Body of pancreas (tissue), 4 donors: ENCODE measurements around the gene NRG3. TPM values are rescaled to one million over a fixed set of nuclear protein-coding genes. Genes with fewer than 3 reads are reported as not detected.

Experiments used
- ATAC-seq: fragments of 150-250 bp; one replicate; pipeline ENCODE4 v1.9.1; 2016
- DNase-seq, 4 donors: peaks; one replicate each; pipeline ENCODE4 v3.0.0-alpha.2; 2019
- H3K27ac ChIP-seq, 4 donors: fragments of 200-600 bp; sonication (generic); 1 replicate in 3 of 4; 2 replicates in 1 of 4; pipeline versions ENCODE4 v1.5.1 to v1.6.1; 2016 to 2019; ENCODE audit warnings: mild to moderate bottlenecking in 1 of 4, mixed read lengths in 1 of 4, moderate library complexity in 1 of 4
- H3K27me3 ChIP-seq, 2 donors: fragments of 200-600 bp; sonication (generic); one replicate each; pipeline ENCODE4 v1.6.0; 2016; ENCODE audit warnings: mild to moderate bottlenecking in 1 of 2
- H3K36me3 ChIP-seq, 2 donors: fragments of 200-600 bp; sonication (generic); replicated peaks in 1 of 2; 2 replicates each; pipeline ENCODE4 v1.5.1; 2016; ENCODE audit warnings: low read depth in 2 of 2; ENCODE audit not compliant: insufficient read depth in 1 of 2
- H3K4me1 ChIP-seq: fragments of 200-600 bp; sonication (generic); one replicate; pipeline ENCODE4 v1.6.0; 2016
- H3K4me3 ChIP-seq, 2 donors: fragments of 200-600 bp; sonication (generic); 1 replicate in 1 of 2; 2 replicates in 1 of 2; pipeline ENCODE4 v1.5.1; 2016 to 2019
- H3K9me3 ChIP-seq, 3 donors: fragments of 200-600 bp; sonication (generic); 1 replicate in 2 of 3; 2 replicates in 1 of 3; pipeline ENCODE4 v1.5.1; 2016
- CTCF ChIP-seq, 7 experiments: fragments of 450-650 bp in 4 of 7; fragments of 200-600 bp in 3 of 7; sonication (generic) in 3 of 7; IDR thresholded peaks; one replicate each; pipeline ENCODE4 v1.5.1; 2016 to 2019; ENCODE audit warnings: antibody characterized with exemption in 7 of 7
- POLR2A ChIP-seq, 3 donors: fragments of 450-650 bp; IDR thresholded peaks; one replicate each; pipeline ENCODE4 v1.6.1; 2016; ENCODE audit warnings: antibody characterized with exemption in 3 of 3, mild to moderate bottlenecking in 2 of 3
- WGBS, 2 donors: methylation state at CpG; one replicate each; pipeline ENCODE4 v1.1.5; 2017; 5-methylcytosine and 5-hydroxymethylcytosine counted together
- intact Hi-C: fragments of 100-400 bp; cut with DNase I; formaldehyde crosslinking; loops from one replicate; pipeline ENCODE4 v1.15.1; 2023
- total RNA-seq, 2 donors: library from RNA; depleted of rRNA; stranded (reverse); fragments of >200 nt; gene quantifications; one replicate each; pipeline ENCODE4 v1.1.0, GENCODE V29; 2016

Gene NRG3
- total RNA-seq, 2 donors from 2014 or later: 0.26 TPM; not detected in 1

- no peaks in the 10 kb centered on the region for H3K4me1 ChIP-seq
These were observed 30.2 kb downstream of the NRG3 start for GRCh38 chr10:81905161-81905560.

GRCh38 chr10:81909453-81909852, 34.5 kb downstream of the NRG3 start:
- no peak for DNase-seq
- no peak for ATAC-seq
- TF ChIP-seq CTCF (IDR thresholded peaks at IDR 0.05) (no peak), POLR2A (IDR thresholded peaks at IDR 0.05) (no peak)
- no peaks in the 10 kb centered on the region for H3K9me3 ChIP-seq
- 78 to 82% methylated on average over 2 of the region's 2 CpGs for WGBS, 2 donors
- no peaks in the 10 kb centered on the region for H3K36me3 ChIP-seq
- no peak overlapping the region for H3K4me3 ChIP-seq
- H3K27ac ChIP-seq: no peak overlapping the region
- intact Hi-C loops: no loop called here
- H3K27me3 ChIP-seq: no peaks in the 10 kb centered on the region
- no peaks in the 10 kb centered on the region for H3K4me1 ChIP-seq

More at GRCh38 chr10:81905161-81905560, 30.2 kb downstream of the NRG3 start:
- H3K4me3 ChIP-seq: no peak overlapping the region
- TF ChIP-seq POLR2A (IDR thresholded peaks at IDR 0.05): no peak
- no peak for TF ChIP-seq CTCF (IDR thresholded peaks at IDR 0.05)
- no peak for DNase-seq
- intact Hi-C loops: no loop called here
- H3K27ac ChIP-seq: no peak overlapping the region
- 71 to 72% methylated on average over 4 of the region's 4 CpGs for WGBS, 2 donors
- H3K9me3 ChIP-seq: no peaks in the 10 kb centered on the region
- no peaks in the 10 kb centered on the region for H3K36me3 ChIP-seq
- H3K27me3 ChIP-seq: no peaks in the 10 kb centered on the region
- no peak for ATAC-seq

- H3K4me1 ChIP-seq: no peaks in the 10 kb centered on the region
- no peak for ATAC-seq
- no peaks in the 10 kb centered on the region for H3K27me3 ChIP-seq
- TF ChIP-seq CTCF (IDR thresholded peaks at IDR 0.05): no peak
- DNase-seq: no peak
- no peak overlapping the region for H3K27ac ChIP-seq
- no peaks in the 10 kb centered on the region for H3K9me3 ChIP-seq
- WGBS, 2 donors: 85 to 86% methylated on average over 3 of the region's 3 CpGs
- intact Hi-C loops: no loop called here
- H3K4me3 ChIP-seq: no peak overlapping the region
- no peaks in the 10 kb centered on the region for H3K36me3 ChIP-seq
These were observed 36.3 kb downstream of the NRG3 start for GRCh38 chr10:81911328-81911727.

GRCh38 chr10:81914736-81915503, 39.9 kb downstream of the NRG3 start:
- WGBS, 2 donors: 28 to 37% methylated on average over 3 of the region's 3 CpGs
- Histone ChIP-seq H3K4me1 (no peaks in the 10 kb centered on the region), H3K27ac (no peak overlapping the region), H3K27me3 (no peaks in the 10 kb centered on the region), H3K4me3 (no peak overlapping the region), H3K9me3 (no peaks in the 10 kb centered on the region), H3K36me3 (no peaks in the 10 kb centered on the region)
- no peak for TF ChIP-seq CTCF (IDR thresholded peaks at IDR 0.05)
- no peak for TF ChIP-seq POLR2A (IDR thresholded peaks at IDR 0.05)
- no peak for DNase-seq
- intact Hi-C loops: no loop called here
- no peak for ATAC-seq

- Histone ChIP-seq H3K9me3 (no peaks in the 10 kb centered on the region), H3K27ac (no peak overlapping the region), H3K27me3 (no peaks in the 10 kb centered on the region), H3K4me3 (no peak overlapping the region), H3K36me3 (no peaks in the 10 kb centered on the region), H3K4me1 (no peaks in the 10 kb centered on the region)
- ATAC-seq (no peak), DNase-seq (no peak)
- 37 to 43% methylated on average over 2 of the region's 2 CpGs for WGBS, 2 donors
- no peak for TF ChIP-seq POLR2A (IDR thresholded peaks at IDR 0.05)
- TF ChIP-seq CTCF (IDR thresholded peaks at IDR 0.05): no peak
- intact Hi-C loops: no loop called here
These were observed 40.5 kb downstream of the NRG3 start for GRCh38 chr10:81915504-81915897.
